Right lung (tissue), 5 donors: ENCODE results near the gene KAT14. TPM values are rescaled to one million over a fixed set of nuclear protein-coding genes. Genes with fewer than 3 reads are reported as not detected.
"Not testable (repeated sequence)": the region's sequence is repeated elsewhere in the genome, so short reads cannot be mapped to it uniquely, and the experiment has no call there.

Source experiments
- DNase-seq, 2 donors: peaks; one replicate each; pipeline ENCODE4 v3.0.0-alpha.2; 2013
- polyA plus RNA-seq, 5 donors: library from polyadenylated mRNA; unstranded; fragments of 120-200 nt; gene quantifications; one replicate each; pipeline versions ENCODE4 v1.2.1 to v1.2.3, GENCODE V29; 2013; ENCODE audit warnings: inconsistent platforms in 1 of 5, low replicate concordance in 1 of 5; ENCODE audit not compliant: insufficient read length in 5 of 5, insufficient read depth in 1 of 5

KAT14 gene
- polyA plus RNA-seq, 5 donors: 16.4 to 24.7 (median 23.1) TPM

- no peak for DNase-seq
Measured at GRCh38 chr20:18144541-18145099, 7.0 kb downstream of the KAT14 start.

- no peak for DNase-seq
Measured at GRCh38 chr20:18154342-18154741, 16.7 kb downstream of the KAT14 start.

- DNase-seq: no peak
Measured at GRCh38 chr20:18156045-18156444, 18.4 kb downstream of the KAT14 start.

- no peak for DNase-seq
Measured at GRCh38 chr20:18164356-18164755, 26.7 kb downstream of the KAT14 start.

GRCh38 chr20:18165553-18165952 is 27.9 kb downstream of the KAT14 start:
- DNase-seq: no peak

- DNase-seq: no peak
Measured at GRCh38 chr20:18166241-18166881, 28.7 kb downstream of the KAT14 start.

- no peak for DNase-seq
Measured at GRCh38 chr20:18166950-18167349, 29.3 kb downstream of the KAT14 start.

GRCh38 chr20:18172379-18172778 is 34.7 kb downstream of the KAT14 start:
- no peak for DNase-seq

GRCh38 chr20:18174906-18175683 is 37.4 kb downstream of the KAT14 start:
- DNase-seq: no peak

- no peak for DNase-seq
Measured at GRCh38 chr20:18176318-18176785, 38.7 kb downstream of the KAT14 start.

GRCh38 chr20:18180366-18180765 is 42.7 kb downstream of the KAT14 start:
- not testable (repeated sequence) for DNase-seq

- no peak for DNase-seq
Measured at GRCh38 chr20:18180815-18181214, 43.2 kb downstream of the KAT14 start.

- no peak for DNase-seq
Measured at GRCh38 chr20:18187020-18187419, 49.4 kb downstream of the KAT14 start.

GRCh38 chr20:18188434-18188833 is 50.8 kb downstream of the KAT14 start:
- peak in 1 of 2 donors; percentile 2 for DNase-seq

- DNase-seq: no peak
Measured at GRCh38 chr20:18190338-18191233, 52.9 kb downstream of the KAT14 start.

GRCh38 chr20:18191306-18191705 is 53.6 kb downstream of the KAT14 start:
- DNase-seq: no peak

GRCh38 chr20:18194461-18194860 is 56.8 kb downstream of the KAT14 start:
- DNase-seq: not testable (repeated sequence)

- no peak for DNase-seq
Measured at GRCh38 chr20:18195931-18196330, 58.3 kb downstream of the KAT14 start.

GRCh38 chr20:18197382-18198070 is 59.9 kb downstream of the KAT14 start:
- no peak for DNase-seq

- no peak for DNase-seq
Measured at GRCh38 chr20:18202966-18203365, 65.3 kb downstream of the KAT14 start.

GRCh38 chr20:18203700-18204099 is 66.0 kb downstream of the KAT14 start:
- DNase-seq: not testable (repeated sequence)
